Upper lobe of right lung (tissue), 1 donor: Measurements from ENCODE around the gene DDR2. TPM values are rescaled to one million over a fixed set of nuclear protein-coding genes. Genes with fewer than 3 reads are reported as not detected.

Experiments
- ATAC-seq: fragments of 200-7000 bp; cut with Tn5 transposase; one replicate; pipeline ENCODE4 v1.9.1; 2020; ENCODE audit warnings: mild to moderate bottlenecking, moderate library complexity
- DNase-seq: peaks from one replicate; pipeline ENCODE4 v3.0.0-alpha.2; 2020
- H3K27ac ChIP-seq: fragments of 200-600 bp; one replicate; pipeline ENCODE4 v1.8.0; 2022
- H3K27me3 ChIP-seq: fragments of 200-600 bp; one replicate; pipeline ENCODE4 v1.8.0; 2022; ENCODE audit warnings: mild to moderate bottlenecking
- H3K36me3 ChIP-seq: fragments of 200-600 bp; one replicate; pipeline ENCODE4 v1.8.0; 2022
- H3K4me1 ChIP-seq: fragments of 200-600 bp; one replicate; pipeline ENCODE4 v1.8.0; 2022
- H3K4me3 ChIP-seq: fragments of 200-600 bp; one replicate; pipeline ENCODE4 v1.8.0; 2022; ENCODE audit warnings: mild to moderate bottlenecking
- H3K9me3 ChIP-seq: fragments of 200-600 bp; one replicate; pipeline ENCODE4 v1.8.0; 2022
- intact Hi-C: fragments of 100-400 bp; cut with DNase I; formaldehyde crosslinking; loops from one replicate; pipeline ENCODE4 v1.11.0; 2022
- total RNA-seq: library from RNA; stranded (reverse); fragmentation: NEBNext Ultra II Directional; extraction: Animal tissue kit (Norgen Biotek cat#: 25700); gene quantifications from one replicate; pipeline ENCODE4 v1.2.1, GENCODE V29; 2021
- TF ChIP-seq, protein P1 (sequence below): fragments of 200-600 bp; IDR thresholded peaks from one replicate; pipeline ENCODE4 v1.8.0; 2022; ENCODE audit warnings: antibody characterized with exemption
- donor health status: DM: no; HTN: yes; CAD: no; lungs with severe emphysema.

DDR2 gene
- total RNA-seq, 1 donor from 2014 or later, result 44.6 TPM

- H3K36me3 ChIP-seq, result no peaks in the 10 kb centered on the region
- H3K27ac ChIP-seq, result no peak overlapping the region
- H3K27me3 ChIP-seq, result no peaks in the 10 kb centered on the region
- no peak overlapping the region for H3K4me3 ChIP-seq
- no peak for DNase-seq
- TF ChIP-seq, protein P1, sequence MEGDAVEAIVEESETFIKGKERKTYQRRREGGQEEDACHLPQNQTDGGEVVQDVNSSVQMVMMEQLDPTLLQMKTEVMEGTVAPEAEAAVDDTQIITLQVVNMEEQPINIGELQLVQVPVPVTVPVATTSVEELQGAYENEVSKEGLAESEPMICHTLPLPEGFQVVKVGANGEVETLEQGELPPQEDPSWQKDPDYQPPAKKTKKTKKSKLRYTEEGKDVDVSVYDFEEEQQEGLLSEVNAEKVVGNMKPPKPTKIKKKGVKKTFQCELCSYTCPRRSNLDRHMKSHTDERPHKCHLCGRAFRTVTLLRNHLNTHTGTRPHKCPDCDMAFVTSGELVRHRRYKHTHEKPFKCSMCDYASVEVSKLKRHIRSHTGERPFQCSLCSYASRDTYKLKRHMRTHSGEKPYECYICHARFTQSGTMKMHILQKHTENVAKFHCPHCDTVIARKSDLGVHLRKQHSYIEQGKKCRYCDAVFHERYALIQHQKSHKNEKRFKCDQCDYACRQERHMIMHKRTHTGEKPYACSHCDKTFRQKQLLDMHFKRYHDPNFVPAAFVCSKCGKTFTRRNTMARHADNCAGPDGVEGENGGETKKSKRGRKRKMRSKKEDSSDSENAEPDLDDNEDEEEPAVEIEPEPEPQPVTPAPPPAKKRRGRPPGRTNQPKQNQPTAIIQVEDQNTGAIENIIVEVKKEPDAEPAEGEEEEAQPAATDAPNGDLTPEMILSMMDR, result no peak
- H3K9me3 ChIP-seq, result no peaks in the 10 kb centered on the region
- intact Hi-C loops, result no loop called here
- ATAC-seq, result no peak
- peaks cover 8% of the 10 kb centered on the region for H3K4me1 ChIP-seq
These were observed 70.4 kb downstream of the DDR2 start for GRCh38 chr1:162702628-162703027.

DNA sequence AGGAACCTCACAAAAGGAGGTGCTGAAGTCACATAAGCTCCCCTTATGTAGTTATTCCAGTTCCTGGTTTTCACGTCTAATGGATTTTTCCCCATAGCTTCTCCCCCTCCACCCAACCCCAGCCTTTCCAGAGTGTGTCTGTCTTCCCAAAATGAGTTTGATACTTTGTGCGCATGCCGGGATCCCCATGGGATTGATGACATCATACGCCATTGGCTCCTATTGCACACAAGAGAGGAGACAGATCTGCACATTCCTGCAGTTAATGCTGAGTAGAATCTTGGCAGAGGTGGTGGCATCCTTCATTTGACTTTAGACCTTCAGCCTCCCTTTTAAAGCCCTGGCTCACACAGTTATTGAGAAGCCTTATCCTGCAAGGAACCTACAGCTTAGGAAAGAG is 71.4 kb downstream of the DDR2 start:
- Histone ChIP-seq H3K36me3 (no peaks in the 10 kb centered on the region), H3K4me3 (no peak overlapping the region), H3K4me1 (peaks cover 6% of the 10 kb centered on the region), H3K27ac (no peak overlapping the region), H3K9me3 (no peaks in the 10 kb centered on the region), H3K27me3 (no peaks in the 10 kb centered on the region)
- TF ChIP-seq, protein P1, result no peak
- DNase-seq (no peak), ATAC-seq (no peak)
- intact Hi-C loops, result no loop called here

DNA sequence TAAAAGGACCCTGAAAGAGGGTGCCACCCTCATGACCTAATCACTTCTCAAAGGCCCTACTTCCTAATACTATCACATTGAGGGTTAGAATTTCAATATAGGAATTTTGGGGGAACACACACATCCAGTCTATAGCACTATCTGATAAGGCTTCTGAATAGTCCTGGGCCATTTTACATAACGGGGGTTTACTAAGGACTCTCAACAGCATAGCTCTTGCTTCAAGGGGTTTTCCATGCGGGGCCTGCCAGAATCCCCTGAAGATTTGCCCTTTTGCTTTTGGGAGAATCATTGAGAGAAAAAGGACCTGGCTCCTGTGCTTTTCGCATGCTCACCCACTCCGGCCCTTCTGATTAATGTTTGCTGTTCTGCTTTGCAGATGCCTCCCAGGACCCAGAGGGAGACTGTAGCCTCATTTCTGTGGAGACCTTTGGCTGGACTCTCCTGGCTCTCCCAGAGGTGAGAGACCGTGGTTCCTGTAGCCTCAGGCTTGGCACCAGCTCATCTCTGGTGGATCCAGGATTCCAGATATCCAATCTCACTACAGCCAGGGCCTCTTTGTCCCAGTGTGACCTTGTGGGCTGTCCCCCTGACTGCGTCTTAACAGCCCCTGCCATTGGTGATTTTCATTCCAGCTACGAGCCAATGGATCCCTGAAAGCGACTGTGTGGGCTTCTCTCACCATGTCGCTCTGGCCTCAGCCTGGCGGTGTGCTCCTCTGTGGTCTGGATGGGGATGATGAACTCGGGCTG is 72.6 kb downstream of the DDR2 start:
- intact Hi-C loops, result no loop called here
- Histone ChIP-seq H3K27me3 (no peaks in the 10 kb centered on the region), H3K4me3 (no peak overlapping the region), H3K36me3 (no peaks in the 10 kb centered on the region), H3K27ac (no peak overlapping the region), H3K4me1 (peaks cover 17% of the 10 kb centered on the region), H3K9me3 (no peaks in the 10 kb centered on the region)
- DNase-seq (no peak), ATAC-seq (no peak)
- TF ChIP-seq, protein P1, result no peak

DNA sequence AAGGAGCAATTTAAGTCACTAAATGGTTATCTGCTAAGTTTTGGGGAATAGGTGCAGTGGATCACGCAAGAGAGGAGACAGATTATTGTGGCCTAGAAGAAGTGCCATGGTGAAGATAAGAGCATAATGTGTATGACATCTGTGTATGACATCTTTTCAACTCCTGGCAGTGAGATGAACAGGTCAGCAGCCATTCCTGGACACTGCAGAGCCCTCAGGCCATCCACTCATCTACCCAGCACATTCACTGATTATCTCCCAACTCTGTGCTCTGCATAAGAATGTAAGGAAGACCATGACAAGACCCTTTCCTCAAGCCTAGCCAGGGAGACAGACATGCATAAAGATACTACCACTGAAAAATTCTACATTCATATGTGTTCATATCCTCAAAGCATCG is 73.7 kb downstream of the DDR2 start:
- intact Hi-C loops, result no loop called here
- H3K27me3 ChIP-seq, result no peaks in the 10 kb centered on the region
- H3K9me3 ChIP-seq, result no peaks in the 10 kb centered on the region
- no peak overlapping the region for H3K27ac ChIP-seq
- H3K36me3 ChIP-seq, result no peaks in the 10 kb centered on the region
- TF ChIP-seq, protein P1, result no peak
- ATAC-seq, result no peak
- no peak overlapping the region for H3K4me3 ChIP-seq
- DNase-seq, result no peak
- peaks cover 29% of the 10 kb centered on the region for H3K4me1 ChIP-seq

DNA sequence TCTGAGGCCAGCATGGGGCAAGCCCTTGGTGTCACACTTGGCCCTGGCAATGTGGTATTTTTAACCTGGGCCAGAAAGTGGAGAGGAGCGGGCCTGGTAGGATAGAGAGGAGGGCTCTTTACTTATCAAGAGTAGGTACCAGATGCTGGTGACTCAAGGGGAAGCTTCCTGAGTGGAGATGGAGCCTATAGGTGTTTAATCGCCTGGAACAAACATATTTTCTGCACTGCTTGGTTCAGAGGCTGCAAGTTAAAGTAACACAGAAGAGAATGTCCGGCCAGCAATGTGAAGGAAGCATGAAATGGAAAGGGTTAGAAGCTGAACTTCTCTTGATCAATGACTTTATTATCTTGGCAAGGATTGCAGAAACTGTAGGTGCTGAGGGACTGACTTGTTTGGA is 74.3 kb downstream of the DDR2 start:
- DNase-seq, result no peak
- H3K4me1 ChIP-seq, result peaks cover 34% of the 10 kb centered on the region
- no peak overlapping the region for H3K27ac ChIP-seq
- no peak for ATAC-seq
- TF ChIP-seq, protein P1, result no peak
- intact Hi-C loops, result no loop called here
- H3K4me3 ChIP-seq, result no peak overlapping the region
- no peaks in the 10 kb centered on the region for H3K36me3 ChIP-seq
- H3K9me3 ChIP-seq, result no peaks in the 10 kb centered on the region
- H3K27me3 ChIP-seq, result no peaks in the 10 kb centered on the region
